ENCODE measurements around the gene ARMH3. TPM values are rescaled to one million over a fixed set of nuclear protein-coding genes. Genes with fewer than 3 reads are reported as not detected.

The ARMH3 gene
- total and polyA plus RNA-seq, 7 experiments from 2014 or later: 19.7 to 34.0 (median 27.6) TPM

- H3K27me3 ChIP-seq (ENCODE audit: control insufficient read depth in 2 of 2, insufficient read depth in 2 of 2, low read length in 2 of 2): no peaks in the 10 kb centered on the region
- ATAC-seq: no peak
- intact Hi-C loops (cut with micrococcal nuclease): loop anchor here (10.0 kb wide), 3 partner anchors 118 to 832 kb away; partner anchors contain the start of genes CUEDC2 (in 1 of the 2), FBXW4 (in 1 of the 2) and TRIM8 (in 1 of the 2)
- H3K9me3 ChIP-seq (ENCODE audit: control insufficient read depth in 2 of 3, low read length in 3 of 3): no peaks in the 10 kb centered on the region
- Mint-ChIP-seq H3K4me1 (peaks cover 30 to 61% (median 51%) of the 10 kb centered on the region in 7 donors), H3K4me3 (peak overlapping the region in 8 of 10 donors; percentile 15 to 100 (median 95)), H3K36me3 (peaks cover 0 to 28% (median 16%) of the 10 kb centered on the region in 5 donors), H3K27me3 (no peaks in the 10 kb centered on the region), H3K27ac (peak overlapping the region in 5 of 9 donors; percentile 31 to 99 (median 77)), H3K9me3 (no peaks in the 10 kb centered on the region)
- ChIA-PET POLR2A (interaction anchor here (1.2 to 1.6 kb wide), 3 partner anchors 19 to 29 kb away, joined by 4 to 6 read pairs (median 5); partner anchors contain the start of gene NPM3), CTCF (no interaction called here)
- peak overlapping the region; percentile 52 for H3K27ac ChIP-seq (ENCODE audit: low read depth, low read length)
- DNase-seq: no peak
- H3K4me3 ChIP-seq (ENCODE audit: low read length): no peak overlapping the region
- H3K4me1 ChIP-seq (ENCODE audit: control insufficient read depth in 2 of 2, insufficient read depth in 2 of 2, low read length in 2 of 2): peaks cover 25% of the 10 kb centered on the region in 2 donors
- H3K36me3 ChIP-seq (ENCODE audit: control insufficient read depth in 2 of 3, insufficient read depth in 3 of 3, low read length in 3 of 3): peaks cover 7 to 32% (median 22%) of the 10 kb centered on the region in 3 experiments
Observed at GRCh38 chr10:101812606-101813005, 243.4 kb downstream of the ARMH3 start.

- H3K9me3 ChIP-seq (ENCODE audit: control insufficient read depth in 2 of 3, low read length in 3 of 3): no peaks in the 10 kb centered on the region
- no peak for ATAC-seq
- intact Hi-C loops (cut with micrococcal nuclease): loop anchor here in 1 of 2 donors (5.0 kb wide), 1 partner anchor 35 kb away; the partner anchor contains the start of gene KCNIP2
- Mint-ChIP-seq H3K9me3 (no peaks in the 10 kb centered on the region), H3K4me3 (peak overlapping the region in 1 of 10 donors; percentile 21), H3K36me3 (peaks cover 0 to 25% (median 14%) of the 10 kb centered on the region in 5 donors), H3K27ac (peak overlapping the region in 6 of 9 donors; percentile 2 to 80 (median 43)), H3K27me3 (no peaks in the 10 kb centered on the region), H3K4me1 (peaks cover 2 to 44% (median 31%) of the 10 kb centered on the region in 7 donors)
- DNase-seq: no peak
- POLR2A ChIA-PET: interaction anchor here (0.5 to 3.9 kb wide), 3 partner anchors 11 to 29 kb away, joined by 3 to 16 read pairs (median 3); partner anchors contain the start of gene OGA
- CTCF ChIA-PET: no interaction called here
- no peaks in the 10 kb centered on the region for H3K27me3 ChIP-seq (ENCODE audit: control insufficient read depth in 2 of 2, insufficient read depth in 2 of 2, low read length in 2 of 2)
- peaks cover 11 to 82% (median 46%) of the 10 kb centered on the region in 3 experiments for H3K36me3 ChIP-seq (ENCODE audit: control insufficient read depth in 2 of 3, insufficient read depth in 3 of 3, low read length in 3 of 3)
- peaks cover 0 to 7% of the 10 kb centered on the region in 2 donors for H3K4me1 ChIP-seq (ENCODE audit: control insufficient read depth in 2 of 2, insufficient read depth in 2 of 2, low read length in 2 of 2)
- H3K4me3 ChIP-seq (ENCODE audit: low read length): no peak overlapping the region
- H3K27ac ChIP-seq (ENCODE audit: low read depth, low read length): peak overlapping the region; percentile 22
Observed at GRCh38 chr10:101807158-101807557, 248.8 kb downstream of the ARMH3 start.

GRCh38 chr10:101803511-101803910 lies 252.5 kb downstream of the ARMH3 start:
- CTCF ChIA-PET: interaction anchor here (0.7 to 1.0 kb wide), 2 partner anchors 13 to 73 kb away, joined by 3 to 4 read pairs; no protein-coding TSS in a partner anchor

GRCh38 chr10:101797403-101798059 lies 258.4 kb downstream of the ARMH3 start:
- H3K4me1 ChIP-seq (ENCODE audit: control insufficient read depth in 2 of 2, insufficient read depth in 2 of 2, low read length in 2 of 2): peaks cover 0 to 5% of the 10 kb centered on the region in 2 donors
- Mint-ChIP-seq H3K27ac (peak overlapping the region in 2 of 9 donors; percentile 51 to 78), H3K9me3 (no peaks in the 10 kb centered on the region), H3K36me3 (peaks cover 8 to 68% (median 44%) of the 10 kb centered on the region in 5 donors), H3K27me3 (no peaks in the 10 kb centered on the region), H3K4me1 (peaks cover 12 to 58% (median 46%) of the 10 kb centered on the region in 7 donors), H3K4me3 (no peak overlapping the region)
- ChIA-PET POLR2A (interaction anchor here (0.5 to 2.8 kb wide), 3 partner anchors 21 to 72 kb away, joined by 3 to 7 read pairs (median 4); partner anchors contain the start of gene OGA), CTCF (interaction anchor here (1.5 kb wide), 1 partner anchor 16 kb away, joined by 3 read pairs; no protein-coding TSS in a partner anchor)
- H3K27me3 ChIP-seq (ENCODE audit: control insufficient read depth in 2 of 2, insufficient read depth in 2 of 2, low read length in 2 of 2): no peaks in the 10 kb centered on the region
- ATAC-seq (no peak), DNase-seq (no peak)
- intact Hi-C loops (cut with micrococcal nuclease): no loop called here
- H3K9me3 ChIP-seq (ENCODE audit: control insufficient read depth in 2 of 3, low read length in 3 of 3): no peaks in the 10 kb centered on the region
- H3K36me3 ChIP-seq (ENCODE audit: control insufficient read depth in 2 of 3, insufficient read depth in 3 of 3, low read length in 3 of 3): peaks cover 36 to 98% (median 80%) of the 10 kb centered on the region in 3 experiments
- H3K4me3 ChIP-seq (ENCODE audit: low read length): no peak overlapping the region
- peak overlapping the region; percentile 12 for H3K27ac ChIP-seq (ENCODE audit: low read depth, low read length)

More at GRCh38 chr10:101803511-101803910, 252.5 kb downstream of the ARMH3 start:
- H3K4me1 Mint-ChIP-seq: peaks cover 15 to 52% (median 44%) of the 10 kb centered on the region in 7 donors
- H3K36me3 Mint-ChIP-seq: peaks cover 3 to 44% (median 31%) of the 10 kb centered on the region in 5 donors
- no peak overlapping the region for H3K27ac ChIP-seq (ENCODE audit: low read depth, low read length)
- intact Hi-C loops (cut with micrococcal nuclease): loop anchor here in 1 of 2 donors (2.0 kb wide), 1 partner anchor 13 kb away; no protein-coding TSS in a partner anchor
- POLR2A ChIA-PET: interaction anchor here (0.6 to 0.9 kb wide), 2 partner anchors 11 to 953 kb away, joined by 3 read pairs; no protein-coding TSS in a partner anchor
- peak overlapping the region in 1 of 10 donors; percentile 18 for H3K4me3 Mint-ChIP-seq
- peaks cover 19 to 97% (median 69%) of the 10 kb centered on the region in 3 experiments for H3K36me3 ChIP-seq (ENCODE audit: control insufficient read depth in 2 of 3, insufficient read depth in 3 of 3, low read length in 3 of 3)
- H3K9me3 ChIP-seq (ENCODE audit: control insufficient read depth in 2 of 3, low read length in 3 of 3): no peaks in the 10 kb centered on the region
- no peaks in the 10 kb centered on the region for H3K27me3 ChIP-seq (ENCODE audit: control insufficient read depth in 2 of 2, insufficient read depth in 2 of 2, low read length in 2 of 2)
- no peaks in the 10 kb centered on the region for H3K9me3 Mint-ChIP-seq
- H3K4me1 ChIP-seq (ENCODE audit: control insufficient read depth in 2 of 2, insufficient read depth in 2 of 2, low read length in 2 of 2): peaks cover 3 to 4% of the 10 kb centered on the region in 2 donors
- no peak for DNase-seq
- H3K4me3 ChIP-seq (ENCODE audit: low read length): no peak overlapping the region
- H3K27me3 Mint-ChIP-seq: no peaks in the 10 kb centered on the region
- no peak for ATAC-seq
- H3K27ac Mint-ChIP-seq: peak overlapping the region in 2 of 9 donors; percentile 55 to 59

Other genes with a start within 250 kb of the ARMH3 start
- gene OGA, start 237.7 kb downstream of the ARMH3 start, total RNA-seq: 100 to 1,000 TPM; 154 to 338 (median 321) TPM
- gene OGA, start 237.7 kb downstream of the ARMH3 start, polyA plus RNA-seq: 10 to 100 TPM; 45.8 to 47.6 TPM
- gene KCNIP2, start 212.4 kb downstream of the ARMH3 start, total RNA-seq: 1 to 10 TPM; 1.9 to 6.3 (median 2.6) TPM
- under 1 TPM in 1 of 2 donors, not detected in 1; 0.27 TPM for gene KCNIP2, start 212.4 kb downstream of the ARMH3 start, polyA plus RNA-seq
- gene HPS6, start 9.2 kb upstream of the ARMH3 start, total RNA-seq: 10 to 100 TPM; 12.1 to 24.2 (median 20.9) TPM
- gene HPS6, start 9.2 kb upstream of the ARMH3 start, polyA plus RNA-seq: 10 to 100 TPM; 13.8 to 29.9 TPM
- 100 to 1,000 TPM; 101 to 152 (median 115) TPM for gene LDB1, start 64.2 kb upstream of the ARMH3 start, total RNA-seq
- gene LDB1, start 64.2 kb upstream of the ARMH3 start, polyA plus RNA-seq: 10 to 100 TPM; 26.2 to 45.8 TPM
- 10 to 100 TPM; 33.7 to 56.5 (median 40.6) TPM for gene PPRC1, start 76.9 kb upstream of the ARMH3 start, total RNA-seq
- gene PPRC1, start 76.9 kb upstream of the ARMH3 start, polyA plus RNA-seq: 10 to 100 TPM in 1 of 2 donors, 1 to 10 TPM in 1; 9.7 to 31.0 TPM
- 10 to 100 TPM; 45.1 to 98.5 (median 58.8) TPM for gene NOLC1, start 96.2 kb upstream of the ARMH3 start, total RNA-seq
- gene NOLC1, start 96.2 kb upstream of the ARMH3 start, polyA plus RNA-seq: 10 to 100 TPM; 54.5 to 91.6 TPM
- not detected for gene ELOVL3, start 170.1 kb upstream of the ARMH3 start, total RNA-seq
- not detected for gene ELOVL3, start 170.1 kb upstream of the ARMH3 start, polyA plus RNA-seq
- not detected for gene PITX3, start 185.3 kb upstream of the ARMH3 start, total RNA-seq
- not detected for gene PITX3, start 185.3 kb upstream of the ARMH3 start, polyA plus RNA-seq
- 10 to 100 TPM; 36.2 to 47.2 (median 37.8) TPM for gene GBF1, start 189.4 kb upstream of the ARMH3 start, total RNA-seq
- 10 to 100 TPM in 1 of 2 donors, 1 to 10 TPM in 1; 8.5 to 24.3 TPM for gene GBF1, start 189.4 kb upstream of the ARMH3 start, polyA plus RNA-seq